Umbilical cord (tissue), 2 donors: ENCODE data around the gene NOCT. TPM values are rescaled to one million over a fixed set of nuclear protein-coding genes. Genes with fewer than 3 reads are reported as not detected.
"Not testable (repeated sequence)": the region's sequence is repeated elsewhere in the genome, so short reads cannot be mapped to it uniquely, and the experiment has no call there.

Experiments
- DNase-seq: peaks from one replicate; pipeline ENCODE4 v3.0.0-alpha.2; 2015; ENCODE audit warnings: low spot score
- total RNA-seq: library from RNA; depleted of rRNA; stranded (reverse); fragments of >200 nt; gene quantifications from one replicate; pipeline ENCODE4 v1.2.3, GENCODE V29; 2014; ENCODE audit warnings: low replicate concordance; ENCODE audit not compliant: insufficient read depth

Gene NOCT, protein sequence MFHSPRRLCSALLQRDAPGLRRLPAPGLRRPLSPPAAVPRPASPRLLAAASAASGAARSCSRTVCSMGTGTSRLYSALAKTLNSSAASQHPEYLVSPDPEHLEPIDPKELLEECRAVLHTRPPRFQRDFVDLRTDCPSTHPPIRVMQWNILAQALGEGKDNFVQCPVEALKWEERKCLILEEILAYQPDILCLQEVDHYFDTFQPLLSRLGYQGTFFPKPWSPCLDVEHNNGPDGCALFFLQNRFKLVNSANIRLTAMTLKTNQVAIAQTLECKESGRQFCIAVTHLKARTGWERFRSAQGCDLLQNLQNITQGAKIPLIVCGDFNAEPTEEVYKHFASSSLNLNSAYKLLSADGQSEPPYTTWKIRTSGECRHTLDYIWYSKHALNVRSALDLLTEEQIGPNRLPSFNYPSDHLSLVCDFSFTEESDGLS
- 7.5 TPM for total RNA-seq

DNA sequence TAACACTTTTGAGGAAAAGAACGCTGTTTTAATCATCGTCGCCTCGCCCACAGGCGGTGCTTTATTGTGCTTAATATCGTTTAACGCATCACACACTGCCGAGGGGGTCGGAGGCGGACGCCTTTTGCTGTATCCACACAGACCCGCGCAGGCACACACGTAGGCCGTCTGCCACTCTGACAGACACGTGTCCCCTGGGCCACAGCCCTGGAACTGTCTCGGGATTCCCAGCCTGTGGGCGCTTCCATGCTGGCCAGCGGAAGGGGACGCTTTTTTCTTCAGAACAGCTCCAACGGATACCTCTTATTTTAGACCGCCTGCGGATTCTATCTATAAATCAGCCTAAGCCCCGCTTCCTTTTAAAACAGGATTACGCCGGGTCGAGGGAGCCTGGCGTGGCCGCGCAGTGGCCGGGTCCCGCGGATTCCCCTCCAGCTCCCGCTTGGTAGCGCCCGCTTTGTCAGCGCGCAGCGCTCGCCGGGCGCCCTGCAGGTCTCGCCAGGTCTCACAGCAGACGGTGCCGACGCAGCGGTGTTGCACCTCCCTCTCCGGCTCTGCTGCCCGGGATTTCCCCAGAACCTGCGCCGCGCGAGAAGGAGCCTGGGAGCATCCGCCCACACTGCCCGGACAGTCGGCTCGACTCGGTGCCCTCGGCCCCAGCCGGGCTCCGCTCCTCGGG, at the start of gene NOCT:
Gene NOCT, plus strand, starts transcription at position 513 of the 679 bp plus-strand sequence. CDS start 201 bp downstream, outside the sequence.
- peak; percentile 92 for DNase-seq

DNA sequence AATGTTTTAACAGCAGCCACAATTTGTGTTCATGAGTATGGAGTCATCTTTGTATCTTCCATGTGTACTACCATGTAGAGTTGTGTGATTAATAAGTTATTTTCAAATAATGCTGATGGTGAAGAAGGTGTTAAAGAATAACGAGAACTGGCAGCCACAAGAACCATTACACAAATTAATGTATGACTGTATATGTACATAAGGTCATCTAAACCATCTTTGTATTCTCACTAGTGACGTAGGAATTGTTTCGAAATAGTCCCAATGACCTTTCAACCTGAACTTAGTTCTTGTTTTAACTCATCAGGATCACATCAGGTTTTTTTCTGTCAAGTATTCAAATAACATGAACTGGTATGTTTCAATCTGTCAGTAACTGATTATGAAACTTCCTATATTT, 48.3 kb upstream of the NOCT start:
- DNase-seq: no peak

DNA sequence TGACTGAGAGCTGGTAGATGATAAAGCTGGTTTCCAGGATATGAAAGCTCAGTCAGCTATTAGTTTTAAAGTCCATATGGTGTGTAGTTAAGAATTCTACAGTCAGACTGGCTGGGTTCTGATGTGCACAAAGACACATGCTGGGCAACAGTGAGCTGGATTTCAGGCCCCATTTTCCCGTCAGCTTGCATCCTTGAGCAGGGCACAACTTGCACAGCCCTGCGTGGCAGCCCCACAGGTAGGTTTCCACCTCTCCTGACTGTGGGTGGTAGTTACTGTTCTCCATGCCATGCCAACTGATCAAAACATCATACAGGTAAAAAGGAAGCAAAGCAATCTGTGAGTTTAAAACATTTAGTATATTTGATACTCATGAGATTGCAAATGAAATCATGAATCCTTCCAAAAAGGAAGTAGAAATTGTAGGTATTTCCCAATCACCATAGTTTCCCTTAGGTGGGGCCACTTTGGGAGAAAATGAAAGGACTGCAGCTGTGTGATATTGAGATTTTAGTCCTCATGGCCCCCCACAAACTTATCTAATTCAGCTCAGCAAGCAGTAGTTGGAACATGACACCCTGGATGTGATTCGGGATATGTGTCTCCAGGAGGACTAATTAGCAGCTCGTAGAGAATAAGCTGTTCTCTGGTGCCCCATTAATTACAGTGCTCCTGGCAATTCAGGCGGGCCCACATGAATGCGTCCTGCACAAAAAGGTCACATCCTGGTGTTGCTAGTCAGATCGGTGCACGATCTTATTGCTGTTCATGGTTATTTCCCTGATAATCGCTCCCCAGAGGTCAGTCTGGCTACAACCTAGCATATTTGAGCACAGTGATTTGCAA, 42.4 kb upstream of the NOCT start:
- DNase-seq: no peak

DNA sequence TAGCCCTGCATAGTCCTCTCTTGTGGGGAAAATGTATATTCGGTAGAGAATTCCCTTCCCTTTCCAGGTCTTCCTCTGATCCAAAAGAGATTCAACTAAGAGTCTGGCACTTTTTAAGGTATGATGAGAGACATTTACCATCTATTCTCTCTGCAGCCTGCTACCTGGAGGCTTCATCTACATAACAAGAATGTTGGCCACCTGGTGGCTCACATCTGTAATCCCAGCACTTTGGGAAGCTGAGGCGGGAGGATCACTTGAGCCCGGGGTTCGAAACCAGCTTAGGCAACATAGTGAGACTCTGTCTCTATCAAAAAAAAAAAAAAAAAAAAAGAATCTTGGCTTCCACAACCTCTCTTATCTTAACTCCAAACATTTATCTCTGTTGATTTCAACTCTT, 40.4 kb upstream of the NOCT start:
- DNase-seq: no peak

- no peak for DNase-seq
These were observed 39.1 kb upstream of the NOCT start for GRCh38 chr4:138976526-138976925.

GRCh38 chr4:138977524-138977923, 38.1 kb upstream of the NOCT start:
- DNase-seq: no peak

DNA sequence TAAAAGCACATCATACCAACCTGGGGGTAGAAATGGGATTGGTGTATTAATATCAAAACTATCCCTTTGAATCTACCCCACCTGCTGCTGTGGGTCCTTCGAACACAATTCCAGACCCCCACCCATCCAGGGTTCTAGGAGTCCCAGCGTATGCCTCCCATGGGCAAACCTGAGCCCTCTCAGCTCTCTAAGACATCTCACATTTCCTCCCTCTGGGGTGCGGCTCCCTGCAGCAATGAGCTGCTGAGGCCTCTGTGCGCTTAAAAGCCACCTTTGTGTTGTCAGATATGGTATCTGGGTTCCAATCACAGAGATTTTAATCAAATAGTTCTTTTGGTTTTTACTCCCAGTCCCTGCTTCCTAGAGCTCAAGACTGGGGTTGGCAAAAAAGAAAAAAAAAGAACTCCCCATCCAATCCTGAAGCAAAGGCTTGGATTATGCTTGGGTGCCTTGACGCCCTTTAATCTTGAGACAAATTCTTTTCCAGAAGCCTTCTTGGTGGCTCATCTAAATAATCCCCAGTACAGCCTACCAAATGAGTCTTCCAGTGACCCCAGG, 37.5 kb upstream of the NOCT start:
- no peak for DNase-seq

GRCh38 chr4:138978600-138978999, 37.0 kb upstream of the NOCT start:
- DNase-seq: no peak

DNA sequence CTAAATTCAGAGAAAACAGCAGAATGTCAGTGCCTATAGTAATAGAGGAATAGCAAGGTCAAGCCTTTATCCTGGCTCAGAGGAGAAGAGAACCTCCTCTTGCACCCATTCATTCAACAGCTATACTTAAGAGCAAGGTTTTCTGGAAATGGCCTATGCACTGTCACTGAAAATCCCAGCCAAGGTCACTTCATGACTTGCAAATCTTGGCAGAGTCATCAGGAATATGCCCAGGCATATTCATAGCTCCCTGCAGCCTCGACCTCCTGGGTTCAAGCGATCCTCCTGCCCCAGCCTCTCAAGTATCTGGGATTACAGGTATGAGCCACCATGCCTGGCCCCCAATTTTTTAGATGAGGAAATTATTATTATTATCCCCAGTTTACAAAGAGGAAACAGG, 35.8 kb upstream of the NOCT start:
- no peak for DNase-seq

GRCh38 chr4:138981930-138982390, 33.6 kb upstream of the NOCT start:
- peak; percentile 49 for DNase-seq

GRCh38 chr4:138982754-138983153, 32.8 kb upstream of the NOCT start:
- no peak for DNase-seq

- DNase-seq: no peak
These were observed 31.9 kb upstream of the NOCT start for GRCh38 chr4:138983690-138984089.

DNA sequence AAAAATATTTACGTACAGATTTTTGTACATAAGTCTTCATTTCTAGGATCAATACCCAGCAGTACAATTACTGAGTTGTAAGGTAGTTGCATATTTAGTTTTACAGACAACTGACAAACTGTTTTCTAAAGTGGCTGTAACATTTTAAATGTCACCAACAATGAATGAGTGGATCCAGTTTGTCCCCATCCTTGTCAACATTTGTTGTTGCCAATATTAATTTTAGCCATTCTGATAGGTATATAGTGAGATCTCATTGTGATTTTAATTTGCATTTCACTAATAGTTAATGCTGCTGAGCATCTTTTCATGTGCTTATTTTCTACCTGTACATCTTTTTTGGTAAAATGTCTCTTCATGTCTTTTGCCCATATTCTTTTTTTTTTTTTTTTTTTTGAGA, 30.9 kb upstream of the NOCT start:
- DNase-seq: no peak

- DNase-seq: no peak
These were observed 22.9 kb upstream of the NOCT start for GRCh38 chr4:138992676-138993075.

- DNase-seq: no peak
These were observed 19.5 kb upstream of the NOCT start for GRCh38 chr4:138996090-138996489.

DNA sequence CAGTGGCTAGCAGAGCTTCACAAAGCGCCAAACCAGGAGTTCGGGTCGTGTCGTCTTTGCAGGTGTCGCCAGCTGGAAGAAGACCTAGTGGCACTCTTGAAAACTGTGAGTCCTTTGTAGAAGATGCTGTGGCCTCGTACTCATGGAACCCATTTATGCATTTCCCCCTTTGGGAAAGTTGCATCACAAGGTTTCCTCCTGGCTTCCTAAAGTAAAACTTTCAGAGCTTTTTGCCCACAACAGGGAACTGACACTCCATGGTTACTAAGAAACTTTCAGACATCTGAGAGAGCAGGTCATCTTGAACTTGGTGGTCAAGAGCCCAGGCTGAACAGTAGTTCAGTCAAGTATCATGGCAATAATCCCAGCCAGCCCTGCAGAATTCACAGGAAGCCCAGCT, 15.9 kb upstream of the NOCT start:
- no peak for DNase-seq

DNA sequence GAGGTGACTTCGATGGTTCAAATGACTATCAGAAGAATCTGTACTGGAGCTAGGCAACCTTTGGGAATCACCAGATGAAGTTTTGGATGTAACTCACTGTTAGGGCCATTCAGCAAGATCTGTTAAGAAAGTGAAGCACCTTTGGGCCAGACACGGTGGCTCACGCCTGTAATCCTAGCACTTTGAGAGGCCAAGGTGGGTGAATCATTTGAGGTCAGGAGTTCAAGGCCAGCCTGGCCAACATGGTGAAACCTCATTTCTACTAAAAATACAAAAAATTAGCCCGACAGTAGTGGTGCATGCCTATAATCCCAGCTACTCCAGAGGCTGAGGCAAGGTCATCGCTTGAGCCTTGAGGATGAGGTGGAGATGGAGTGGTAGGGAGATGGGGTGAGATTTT, 15.4 kb upstream of the NOCT start:
- not testable (repeated sequence) for DNase-seq

DNA sequence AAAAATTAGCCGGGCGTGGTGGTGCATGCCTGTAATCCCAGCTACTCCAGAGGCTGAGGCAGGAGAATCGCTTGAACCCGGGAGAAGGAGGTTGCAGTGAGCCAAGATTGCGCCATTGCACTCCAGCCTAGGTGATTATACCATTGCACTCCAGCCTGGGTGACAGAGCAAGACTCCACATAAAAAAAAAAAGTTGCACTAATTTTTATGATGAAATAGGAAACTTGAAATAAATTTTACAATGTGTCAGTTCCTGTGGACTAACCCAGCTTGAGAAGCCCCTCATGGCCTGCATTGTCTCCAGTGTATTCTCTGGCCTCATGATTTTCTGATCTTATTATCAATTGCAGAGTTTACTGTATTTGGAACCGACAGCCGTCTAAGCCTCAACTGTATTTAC, 14.2 kb upstream of the NOCT start:
- DNase-seq: not testable (repeated sequence)

DNA sequence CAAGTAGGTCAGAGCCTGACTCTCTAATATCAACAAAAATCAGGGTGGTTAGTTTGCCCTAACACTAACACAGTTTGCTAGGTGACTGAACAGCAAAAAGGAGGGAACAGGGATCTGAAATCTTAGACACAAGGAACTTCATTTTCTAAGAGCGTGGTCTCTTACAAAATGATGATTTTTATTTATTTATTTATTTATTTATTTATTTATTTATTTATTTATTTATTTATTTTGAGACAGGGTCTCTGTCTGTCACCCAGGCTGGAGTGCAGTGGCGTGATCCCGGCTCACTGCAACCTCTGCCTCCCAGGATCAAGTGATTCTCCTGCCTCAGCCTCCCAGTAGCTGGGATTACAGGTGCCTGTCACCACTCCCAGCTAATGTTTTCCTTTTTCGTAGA, 11.9 kb upstream of the NOCT start:
- DNase-seq: not testable (repeated sequence)

DNA sequence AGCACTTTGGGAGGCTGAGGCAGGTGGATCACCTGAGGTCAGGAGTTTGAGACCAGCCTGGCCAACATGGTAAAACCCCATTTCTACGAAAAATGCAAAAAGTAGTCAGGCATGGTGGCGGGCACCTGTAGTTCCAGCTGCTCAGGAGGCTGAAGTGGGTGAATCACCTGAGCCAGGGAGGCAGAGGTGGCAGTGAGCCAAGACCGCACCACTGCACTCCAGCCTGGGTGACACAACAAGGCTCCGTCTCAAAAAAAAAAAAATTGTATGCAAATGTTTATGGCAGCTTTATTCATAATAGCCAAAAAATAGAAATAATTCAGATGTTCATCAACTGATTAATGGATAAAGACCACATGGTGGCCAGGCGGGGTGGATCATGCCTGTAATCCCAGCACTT, 9.8 kb upstream of the NOCT start:
- no peak for DNase-seq

DNA sequence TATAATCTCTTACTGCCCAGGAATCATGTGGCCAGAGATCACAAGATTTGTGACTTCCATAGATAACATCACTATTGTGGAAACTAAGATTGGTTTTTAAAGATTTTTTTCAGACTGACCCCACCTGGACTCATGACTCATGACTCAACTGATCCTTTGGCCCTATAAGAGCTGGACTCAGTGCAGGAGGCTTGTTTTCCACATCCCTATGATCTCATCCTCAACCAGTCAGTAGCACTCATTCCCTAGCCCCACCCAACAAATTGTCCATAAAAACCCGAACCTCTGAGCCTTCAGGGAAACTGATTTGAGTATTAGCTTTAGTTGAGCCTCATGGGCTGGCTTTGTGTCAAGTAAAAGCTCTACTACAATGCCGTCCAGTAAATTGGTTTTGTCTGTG, 7.9 kb upstream of the NOCT start:
- no peak for DNase-seq

- not testable (repeated sequence) for DNase-seq
These were observed 7.3 kb upstream of the NOCT start for GRCh38 chr4:139008278-139008677.
